ENCODE data around the gene ZNF609. TPM values are rescaled to one million over a fixed set of nuclear protein-coding genes. Genes with fewer than 3 reads are reported as not detected.

Gene ZNF609
- total RNA-seq, 1 donor from 2014 or later = 80.5 TPM

GRCh38 chr15:64694816-64695215 lies 234.4 kb downstream of the ZNF609 start:
- Mint-ChIP-seq H3K9me3 (ENCODE audit: unreplicated experiment) (peaks cover 16% of the 10 kb centered on the region), H3K27me3 (ENCODE audit: unreplicated experiment) (peaks cover 10% of the 10 kb centered on the region), H3K36me3 (ENCODE audit: unreplicated experiment) (no peaks in the 10 kb centered on the region), H3K4me1 (ENCODE audit: low read depth, unreplicated experiment) (peaks cover 44% of the 10 kb centered on the region), H3K27ac (ENCODE audit: unreplicated experiment) (peak overlapping the region; percentile 91), H3K4me3 (ENCODE audit: unreplicated experiment) (peak overlapping the region; percentile 59)
- DNase-seq = no peak
- no peak for TF ChIP-seq CTCF (IDR thresholded peaks at IDR 0.05; ENCODE audit: partially characterized antibody, unreplicated experiment)

- H3K4me3 Mint-ChIP-seq (ENCODE audit: unreplicated experiment) = peak overlapping the region; percentile 74
- DNase-seq = no peak
- peak overlapping the region; percentile 91 for H3K27ac Mint-ChIP-seq (ENCODE audit: unreplicated experiment)
- H3K27me3 Mint-ChIP-seq (ENCODE audit: unreplicated experiment) = peaks cover 10% of the 10 kb centered on the region
- no peaks in the 10 kb centered on the region for H3K36me3 Mint-ChIP-seq (ENCODE audit: unreplicated experiment)
- TF ChIP-seq CTCF (IDR thresholded peaks at IDR 0.05; ENCODE audit: partially characterized antibody, unreplicated experiment) = no peak
- H3K4me1 Mint-ChIP-seq (ENCODE audit: low read depth, unreplicated experiment) = peaks cover 50% of the 10 kb centered on the region
- peaks cover 22% of the 10 kb centered on the region for H3K9me3 Mint-ChIP-seq (ENCODE audit: unreplicated experiment)
These were observed 235.2 kb downstream of the ZNF609 start for GRCh38 chr15:64695561-64695992.

- peak overlapping the region; percentile 74 for H3K4me3 Mint-ChIP-seq (ENCODE audit: unreplicated experiment)
- peak overlapping the region; percentile 91 for H3K27ac Mint-ChIP-seq (ENCODE audit: unreplicated experiment)
These were observed 236.1 kb downstream of the ZNF609 start for GRCh38 chr15:64696481-64696880.

GRCh38 chr15:64697911-64698369 lies 237.6 kb downstream of the ZNF609 start:
- Mint-ChIP-seq H3K27me3 (ENCODE audit: unreplicated experiment) (peaks cover 13% of the 10 kb centered on the region), H3K4me3 (ENCODE audit: unreplicated experiment) (peak overlapping the region; percentile 93), H3K4me1 (ENCODE audit: low read depth, unreplicated experiment) (peaks cover 57% of the 10 kb centered on the region), H3K36me3 (ENCODE audit: unreplicated experiment) (no peaks in the 10 kb centered on the region), H3K9me3 (ENCODE audit: unreplicated experiment) (peaks cover 19% of the 10 kb centered on the region), H3K27ac (ENCODE audit: unreplicated experiment) (peak overlapping the region; percentile 90)
- TF ChIP-seq CTCF (IDR thresholded peaks at IDR 0.05; ENCODE audit: partially characterized antibody, unreplicated experiment) = no peak
- no peak for DNase-seq

More at GRCh38 chr15:64696481-64696880, 236.1 kb downstream of the ZNF609 start:
- no peak for DNase-seq
- H3K4me1 Mint-ChIP-seq (ENCODE audit: low read depth, unreplicated experiment) = peaks cover 53% of the 10 kb centered on the region
- no peak for TF ChIP-seq CTCF (IDR thresholded peaks at IDR 0.05; ENCODE audit: partially characterized antibody, unreplicated experiment)
- H3K27me3 Mint-ChIP-seq (ENCODE audit: unreplicated experiment) = peaks cover 6% of the 10 kb centered on the region
- H3K36me3 Mint-ChIP-seq (ENCODE audit: unreplicated experiment) = no peaks in the 10 kb centered on the region
- H3K9me3 Mint-ChIP-seq (ENCODE audit: unreplicated experiment) = peaks cover 17% of the 10 kb centered on the region

GRCh38 chr15:64698823-64699222 lies 238.4 kb downstream of the ZNF609 start:
- Mint-ChIP-seq H3K4me3 (ENCODE audit: unreplicated experiment) (peak overlapping the region; percentile 93), H3K9me3 (ENCODE audit: unreplicated experiment) (peaks cover 26% of the 10 kb centered on the region), H3K36me3 (ENCODE audit: unreplicated experiment) (no peaks in the 10 kb centered on the region), H3K27ac (ENCODE audit: unreplicated experiment) (peak overlapping the region; percentile 90), H3K4me1 (ENCODE audit: low read depth, unreplicated experiment) (peaks cover 63% of the 10 kb centered on the region), H3K27me3 (ENCODE audit: unreplicated experiment) (peaks cover 19% of the 10 kb centered on the region)
- DNase-seq = no peak
- TF ChIP-seq CTCF (IDR thresholded peaks at IDR 0.05; ENCODE audit: partially characterized antibody, unreplicated experiment) = no peak

Measured in glutamatergic neuron (in vitro differentiated cells).